Fibroblast of skin of left biceps (primary cell): ENCODE results near the gene TNNT2.

Experiments used
- DNase-seq, 2 experiments: peaks; one replicate each; pipeline ENCODE4 v3.0.0-alpha.2; 2013; ENCODE audit warnings: low read depth in 2 of 2

The TNNT2 gene

DNA sequence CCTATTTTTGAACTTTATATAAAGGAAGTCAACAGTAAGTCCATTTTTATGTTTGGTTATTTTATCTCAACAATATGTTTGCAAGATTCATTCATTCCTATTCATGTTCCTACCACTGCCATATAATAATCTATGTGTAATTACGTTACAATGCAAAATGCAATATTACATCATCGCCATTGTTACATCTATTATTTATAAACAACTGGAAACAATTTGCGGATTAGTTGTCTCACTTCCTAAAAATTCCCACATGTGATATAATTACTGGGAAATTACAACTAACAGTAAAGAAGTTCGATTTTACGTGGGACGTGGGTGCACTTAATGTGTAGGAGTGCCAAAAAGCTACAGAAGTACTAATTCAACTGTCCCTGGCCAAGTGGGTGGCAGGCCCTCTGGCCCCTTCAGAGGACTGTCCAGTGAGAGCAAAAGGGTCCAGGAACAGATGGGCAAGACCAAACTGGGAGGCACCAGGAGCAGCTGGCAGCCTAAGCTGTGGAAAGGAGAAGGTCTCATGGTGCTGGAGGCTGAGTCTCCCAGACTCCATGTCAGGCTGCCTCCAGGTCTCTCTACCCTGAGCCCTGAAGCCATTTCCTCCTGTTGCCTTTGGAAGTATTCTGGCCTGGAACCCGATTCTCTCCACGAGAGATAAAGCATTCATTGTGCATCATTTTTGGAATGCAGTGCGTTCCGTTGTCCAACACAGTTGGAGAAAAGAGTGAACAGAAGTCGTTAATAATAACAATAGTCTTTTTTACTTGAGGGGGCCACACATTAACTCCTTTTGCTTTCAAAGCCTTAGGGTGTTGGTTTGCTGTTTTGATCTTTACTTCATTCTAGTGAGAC is 42.9 kb downstream of the TNNT2 start:
- DNase-seq: peak in 1 of 2 experiments; percentile 14

DNA sequence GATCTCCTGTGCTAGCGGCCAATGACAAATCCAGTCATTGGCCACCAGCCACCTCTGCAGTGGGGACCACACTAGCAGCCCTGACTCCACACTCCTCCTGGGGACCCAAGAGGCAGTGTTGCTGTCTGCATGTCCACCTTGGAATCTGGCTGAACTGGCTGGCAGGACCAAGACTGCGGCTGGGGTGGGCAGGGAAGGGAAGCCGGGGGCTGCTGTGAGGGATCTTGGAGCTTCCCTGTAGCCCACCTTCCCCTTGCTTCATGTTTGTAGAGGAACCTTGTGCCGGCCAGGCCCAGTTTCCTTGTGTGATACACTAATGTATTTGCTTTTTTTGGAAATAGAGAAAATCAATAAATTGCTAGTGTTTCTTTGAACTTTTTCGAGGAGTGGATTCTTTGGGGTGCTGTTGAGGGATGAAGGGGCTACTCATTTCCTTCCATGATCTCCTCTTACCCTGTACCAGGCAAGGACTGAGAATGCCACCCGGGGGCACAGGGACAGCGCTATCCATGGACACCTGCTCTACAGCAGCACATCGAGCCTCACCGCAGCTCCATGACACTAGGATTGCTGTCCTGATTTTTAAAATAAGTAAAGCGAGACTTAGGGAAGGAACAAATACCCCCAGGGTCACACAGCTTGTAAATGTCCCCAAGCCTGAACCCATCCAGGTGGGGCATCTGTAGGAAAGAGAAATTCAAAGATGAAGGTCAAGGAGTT is 44.7 kb downstream of the TNNT2 start:
- DNase-seq: no peak

DNA sequence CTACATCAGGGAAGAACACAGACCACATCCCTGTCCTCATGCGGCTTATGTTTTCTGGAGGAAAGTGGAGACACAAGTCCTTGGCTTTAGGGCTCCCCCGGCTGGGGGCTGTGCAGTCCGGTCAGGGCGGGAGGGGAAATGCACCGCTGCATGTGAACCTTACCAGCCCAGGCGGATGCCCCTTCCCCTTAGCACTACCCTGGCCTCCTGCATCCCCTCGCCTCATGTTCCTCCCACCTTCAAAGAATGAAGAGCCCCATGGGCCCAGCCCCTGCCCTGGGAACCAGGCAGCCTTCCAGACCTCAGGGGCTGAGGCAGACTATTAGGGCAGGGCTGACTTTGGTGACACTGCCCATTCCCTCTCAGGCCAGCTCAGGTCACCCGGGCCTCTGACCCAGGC is 45.5 kb downstream of the TNNT2 start:
- no peak for DNase-seq

DNA sequence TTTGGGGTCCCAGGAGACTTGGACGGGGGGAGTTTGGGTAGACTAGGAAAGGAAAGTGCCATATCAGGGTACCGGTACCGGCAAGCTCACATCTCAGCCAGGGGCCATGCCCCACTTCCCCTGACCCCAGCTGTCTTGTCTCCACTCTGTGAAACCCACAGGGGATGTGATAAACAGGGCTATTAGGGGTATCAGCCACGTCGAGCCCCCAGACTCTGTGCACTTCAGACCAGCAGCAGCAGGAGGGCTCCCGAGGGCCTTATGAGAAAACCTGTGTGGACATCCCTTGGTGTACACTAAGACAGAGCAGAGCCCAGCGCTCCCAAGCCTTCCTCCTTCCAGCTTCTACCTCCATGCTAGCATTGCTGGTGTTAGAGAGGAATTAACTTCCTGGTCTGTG is 46.3 kb downstream of the TNNT2 start:
- no peak for DNase-seq

DNA sequence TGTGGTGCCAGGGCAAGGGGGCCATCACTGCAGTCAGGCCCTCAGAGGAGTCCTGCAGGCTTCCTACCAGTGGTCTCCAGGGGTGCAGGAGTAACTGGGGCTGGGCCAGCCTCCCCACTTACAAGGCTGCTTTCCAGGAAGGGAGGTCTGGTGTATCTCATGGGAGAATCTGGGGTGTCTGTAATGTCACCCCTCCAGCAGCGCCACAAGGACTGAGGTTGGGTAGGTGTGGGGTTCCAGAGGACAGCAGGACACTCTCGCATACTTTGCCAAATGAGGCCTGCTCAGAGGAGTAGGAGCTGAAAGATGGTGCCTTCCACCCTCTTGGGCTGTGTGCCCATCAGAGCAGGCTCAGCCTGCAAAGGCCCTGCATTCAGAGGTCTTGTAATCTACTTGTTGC is 46.9 kb downstream of the TNNT2 start:
- no peak for DNase-seq

DNA sequence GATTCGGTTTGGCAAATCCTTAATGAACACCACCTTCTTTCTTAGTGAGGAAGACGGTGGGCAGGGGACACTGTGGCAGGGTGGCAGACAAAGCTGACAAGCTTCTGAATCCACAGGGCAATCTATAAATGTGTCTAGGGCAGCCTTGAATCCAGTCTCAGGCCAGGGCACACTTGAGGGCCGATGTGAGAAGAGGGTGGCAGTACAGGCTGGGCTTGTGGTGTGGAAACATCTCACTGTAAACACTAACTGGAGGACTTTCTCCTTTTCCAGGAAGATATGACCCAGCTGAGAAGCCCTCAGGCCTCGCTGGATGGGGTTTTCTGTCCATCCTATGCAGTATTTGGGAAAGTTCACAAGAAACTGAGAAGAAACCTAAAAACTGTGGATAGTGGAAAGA is 47.7 kb downstream of the TNNT2 start:
- DNase-seq: no peak

DNA sequence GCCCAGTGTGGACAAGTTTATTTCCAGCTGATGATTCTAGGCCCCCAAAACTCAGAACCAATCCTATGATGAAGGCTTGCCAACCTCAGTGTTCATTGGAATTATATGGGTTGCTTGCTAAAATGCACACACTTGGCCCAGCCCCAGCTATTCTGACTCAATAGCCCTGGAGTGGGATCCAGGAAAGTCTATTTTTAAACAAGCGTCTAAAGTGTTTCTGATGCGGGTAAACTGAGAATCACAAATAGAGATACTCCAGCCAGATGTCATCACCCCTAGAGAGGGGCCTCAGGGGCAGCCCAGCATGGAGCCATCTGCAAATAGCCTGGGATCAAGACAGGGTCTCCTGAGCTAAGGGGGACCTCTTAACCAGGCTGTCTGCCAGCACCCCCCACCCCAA is 48.2 kb downstream of the TNNT2 start:
- DNase-seq: peak in 1 of 2 experiments; percentile 19

DNA sequence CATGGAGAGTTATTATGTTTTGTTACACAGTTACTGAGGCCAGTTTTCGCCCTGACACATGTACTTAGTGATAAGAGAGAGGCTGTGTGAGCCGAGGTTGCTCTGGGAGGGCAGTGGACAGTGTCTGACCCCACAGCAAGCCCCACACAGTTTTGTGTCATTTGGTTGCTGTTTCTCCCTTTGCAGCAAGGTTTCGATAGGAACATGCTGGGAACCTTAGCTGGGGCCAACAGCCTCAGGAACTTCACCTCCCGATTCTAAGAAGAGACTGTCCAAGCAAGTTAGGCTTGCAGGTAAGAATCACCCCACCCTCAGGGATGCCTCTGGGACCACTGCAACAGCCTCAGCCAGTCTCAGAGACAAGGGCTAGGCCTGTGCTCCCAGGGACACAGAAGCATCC is 48.9 kb downstream of the TNNT2 start:
- DNase-seq: no peak

DNA sequence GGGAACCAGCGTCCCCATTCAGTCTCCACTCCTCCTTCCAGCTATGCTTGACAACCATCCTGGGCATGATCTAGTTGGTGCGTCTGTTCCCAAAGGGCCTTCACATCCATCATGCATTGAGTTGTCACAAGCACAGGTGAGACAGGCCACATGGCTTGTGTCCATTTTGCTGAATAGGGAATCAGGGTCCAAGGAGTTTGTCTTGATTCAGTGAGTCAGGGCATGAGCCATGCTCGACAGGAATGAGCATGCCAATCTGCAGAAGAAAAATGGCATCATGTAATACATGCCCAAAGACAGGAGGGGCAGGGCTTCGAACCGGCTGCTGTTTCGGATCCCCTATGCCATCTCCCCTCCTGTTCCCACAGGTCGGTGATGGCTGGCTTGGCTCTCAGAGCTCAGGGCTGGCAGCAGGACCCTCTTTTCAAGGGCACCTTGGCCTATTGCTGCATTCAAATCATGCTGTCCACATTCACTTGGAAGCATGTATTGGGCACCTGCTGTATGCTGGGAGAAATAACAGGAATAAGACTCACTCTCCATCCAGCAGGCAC is 49.7 kb downstream of the TNNT2 start:
- no peak for DNase-seq

DNA sequence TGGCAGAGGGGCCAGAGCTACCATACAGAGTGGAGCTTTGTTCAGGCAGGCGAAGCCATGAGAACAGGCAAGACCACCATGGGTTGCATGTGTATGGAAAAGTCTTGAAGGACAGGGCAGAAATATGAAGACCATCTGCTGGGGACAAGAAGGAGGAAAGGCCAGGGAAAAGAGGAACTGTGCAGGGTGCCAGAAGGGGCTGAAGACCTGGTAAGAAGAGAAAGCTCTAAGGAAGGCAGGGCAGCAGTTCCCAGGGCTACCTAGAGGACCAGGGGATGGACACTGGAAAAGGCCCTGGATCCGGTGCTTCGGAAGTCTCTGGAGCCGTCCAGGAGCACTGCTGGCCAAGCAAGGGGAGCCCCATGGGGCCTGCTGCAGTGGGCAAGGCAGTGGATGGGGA is 50.8 kb downstream of the TNNT2 start:
- no peak for DNase-seq

DNA sequence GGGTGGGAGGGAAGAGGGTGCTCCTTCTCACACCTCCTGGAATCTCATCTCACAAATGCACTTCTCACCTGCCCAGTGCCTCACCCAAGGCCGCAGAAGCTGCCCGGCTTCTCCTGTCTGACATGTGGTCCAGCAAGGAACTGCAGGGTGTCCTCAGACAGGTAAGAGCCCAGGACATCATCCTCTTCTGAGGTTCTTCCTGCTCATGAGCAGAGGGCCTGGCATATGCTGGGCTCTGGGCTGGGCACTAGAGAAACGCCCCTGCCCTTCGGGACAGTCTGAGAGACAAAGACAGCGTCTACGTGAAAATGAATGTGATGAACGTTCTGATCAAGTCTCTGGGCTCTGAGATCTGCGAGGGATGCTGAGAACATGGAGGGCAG is 51.8 kb downstream of the TNNT2 start:
- no peak for DNase-seq

DNA sequence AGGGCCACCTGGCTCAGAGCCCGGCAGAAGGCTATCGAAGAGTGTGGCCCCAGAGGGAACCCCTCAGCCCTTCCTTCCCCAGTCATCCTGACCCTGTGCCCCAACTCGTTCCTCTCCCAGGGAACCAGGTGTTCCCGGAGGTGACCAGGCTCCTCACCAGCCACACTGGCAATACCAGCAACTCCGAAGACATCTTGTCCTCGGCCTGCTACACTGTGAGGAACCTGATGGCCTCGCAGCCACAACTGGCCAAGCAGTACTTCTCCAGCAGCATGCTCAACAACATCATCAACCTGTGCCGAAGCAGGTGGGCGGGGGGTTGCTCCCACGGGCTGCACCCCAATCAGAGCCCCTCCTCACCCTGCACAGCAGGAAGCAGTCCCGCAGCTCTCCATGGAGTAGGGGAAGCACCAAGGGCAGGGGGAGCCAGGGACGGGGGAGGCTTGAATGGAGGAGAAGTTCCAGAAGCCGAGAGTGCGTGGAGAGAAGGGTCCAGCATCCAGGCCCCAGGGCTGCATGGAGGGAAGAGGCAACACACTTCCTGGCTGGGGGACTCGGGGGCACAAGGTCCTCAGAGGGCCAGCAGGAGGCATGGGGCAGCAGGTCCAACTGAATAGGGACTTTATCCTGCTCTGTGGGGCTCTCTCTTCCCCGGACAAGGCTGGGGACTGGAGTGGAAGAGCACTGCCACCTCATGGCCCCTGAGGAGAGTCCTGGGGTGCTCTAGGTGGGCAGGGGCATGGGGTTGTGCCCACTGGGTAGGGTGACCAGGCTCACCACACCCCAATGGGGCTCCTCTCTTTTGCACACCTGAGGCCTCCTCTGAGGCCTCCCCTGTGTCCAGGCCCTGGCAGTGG is 52.4 kb downstream of the TNNT2 start:
- DNase-seq: no peak

DNA sequence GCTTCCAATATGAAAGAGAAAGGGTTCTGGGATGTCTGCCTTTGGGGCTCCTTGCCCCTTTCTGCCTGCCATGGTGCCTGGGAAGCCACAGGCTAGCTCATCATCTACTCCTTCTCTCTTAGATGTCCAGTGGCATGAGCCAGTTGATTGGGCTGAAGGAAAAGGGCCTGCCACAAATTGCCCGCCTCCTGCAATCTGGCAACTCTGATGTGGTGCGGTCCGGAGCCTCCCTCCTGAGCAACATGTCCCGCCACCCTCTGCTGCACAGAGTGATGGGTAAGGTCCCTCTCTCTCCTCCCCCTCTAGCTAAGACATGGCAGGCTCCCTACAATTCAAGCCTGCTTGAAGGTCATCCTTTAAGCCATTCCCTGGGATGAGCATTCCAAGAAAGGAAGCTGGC is 53.2 kb downstream of the TNNT2 start:
- DNase-seq: no peak

DNA sequence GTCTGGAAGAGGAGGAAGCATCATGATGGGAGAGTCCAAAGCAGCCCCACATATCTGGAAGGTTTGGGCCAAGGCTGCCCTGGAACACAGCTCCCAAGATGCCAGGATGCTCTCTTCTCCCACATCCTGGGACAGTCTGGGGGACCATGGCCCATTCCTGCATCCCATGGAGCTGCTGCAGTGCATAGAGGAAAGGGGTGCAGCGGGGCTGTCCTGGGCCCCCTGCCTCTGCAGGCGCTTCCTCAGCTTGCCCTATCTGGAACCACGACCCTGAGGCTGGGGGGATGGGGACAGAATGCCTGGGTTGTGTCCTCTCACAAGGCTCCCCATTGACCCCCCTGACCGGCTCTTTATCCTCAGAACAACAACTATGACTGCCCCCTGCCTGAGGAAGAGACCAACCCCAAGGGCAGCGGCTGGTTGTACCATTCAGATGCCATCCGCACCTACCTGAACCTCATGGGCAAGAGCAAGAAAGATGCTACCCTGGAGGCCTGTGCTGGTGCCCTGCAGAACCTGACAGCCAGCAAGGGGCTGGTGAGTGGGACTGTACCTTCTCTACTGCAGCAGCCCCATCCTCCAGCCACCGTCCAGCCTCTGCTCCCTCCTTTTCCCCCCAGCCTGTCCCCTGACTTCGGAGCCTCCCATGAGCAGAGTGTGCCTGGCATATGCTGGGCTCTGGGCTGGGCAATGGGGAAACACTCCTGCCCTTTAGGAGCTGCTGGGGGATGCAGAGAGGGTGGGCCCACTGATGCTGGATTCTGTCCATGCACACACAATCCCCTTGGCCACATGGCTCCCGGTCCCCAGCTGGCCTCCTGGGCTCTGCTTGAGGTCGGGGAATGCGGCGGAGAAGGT is 54.6 kb downstream of the TNNT2 start:
- DNase-seq: no peak

DNA sequence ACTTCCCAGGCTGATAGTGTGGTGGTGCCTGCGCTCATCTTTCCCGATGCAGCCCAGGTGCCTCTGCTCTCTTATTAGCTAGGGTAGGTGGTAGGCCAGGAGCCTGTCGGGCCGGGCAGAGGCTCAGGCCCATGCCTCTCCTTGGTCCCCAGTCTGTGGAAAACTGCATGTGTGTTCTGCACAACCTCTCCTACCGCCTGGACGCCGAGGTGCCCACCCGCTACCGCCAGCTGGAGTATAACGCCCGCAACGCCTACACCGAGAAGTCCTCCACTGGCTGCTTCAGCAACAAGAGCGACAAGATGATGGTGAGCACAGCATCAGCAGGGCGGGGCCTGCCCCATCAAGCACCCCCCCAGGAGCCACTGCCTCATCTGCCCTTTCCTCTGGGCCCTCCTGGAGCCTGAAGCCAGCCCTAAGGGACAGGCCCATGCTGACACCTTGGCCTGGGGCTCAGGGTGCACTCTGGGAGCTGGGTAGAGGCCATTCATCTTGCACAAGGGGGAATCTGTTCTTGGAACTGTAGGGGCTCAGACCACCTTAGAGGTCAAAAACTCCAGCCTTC is 55.6 kb downstream of the TNNT2 start:
- DNase-seq: no peak

DNA sequence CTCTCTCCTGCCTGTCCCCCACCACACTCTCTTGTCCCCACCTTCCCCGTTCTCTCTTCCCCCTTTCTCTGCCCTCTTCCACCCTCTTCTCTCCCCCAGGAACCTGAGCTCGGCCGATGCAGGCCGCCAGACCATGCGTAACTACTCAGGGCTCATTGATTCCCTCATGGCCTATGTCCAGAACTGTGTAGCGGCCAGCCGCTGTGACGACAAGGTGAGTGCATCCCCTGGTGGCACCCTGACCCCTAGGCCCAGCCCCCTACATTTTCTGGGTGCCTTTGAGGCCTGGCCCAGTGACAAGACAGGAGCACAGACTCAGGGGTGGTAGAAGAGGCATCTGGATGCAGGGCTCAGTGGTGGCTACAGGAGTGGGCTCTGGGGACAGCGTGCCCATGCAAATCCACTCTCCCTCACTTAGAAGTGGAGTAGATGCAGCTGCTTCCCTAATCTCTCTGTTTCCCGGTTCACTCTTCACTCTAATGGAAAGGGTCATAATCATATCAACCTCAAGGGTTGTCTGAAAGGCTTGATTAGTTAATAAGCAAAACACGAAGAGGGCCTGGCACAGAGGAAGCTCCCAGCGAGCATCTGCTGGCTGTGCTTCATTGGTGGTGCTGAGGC is 57.2 kb downstream of the TNNT2 start:
- DNase-seq: no peak

DNA sequence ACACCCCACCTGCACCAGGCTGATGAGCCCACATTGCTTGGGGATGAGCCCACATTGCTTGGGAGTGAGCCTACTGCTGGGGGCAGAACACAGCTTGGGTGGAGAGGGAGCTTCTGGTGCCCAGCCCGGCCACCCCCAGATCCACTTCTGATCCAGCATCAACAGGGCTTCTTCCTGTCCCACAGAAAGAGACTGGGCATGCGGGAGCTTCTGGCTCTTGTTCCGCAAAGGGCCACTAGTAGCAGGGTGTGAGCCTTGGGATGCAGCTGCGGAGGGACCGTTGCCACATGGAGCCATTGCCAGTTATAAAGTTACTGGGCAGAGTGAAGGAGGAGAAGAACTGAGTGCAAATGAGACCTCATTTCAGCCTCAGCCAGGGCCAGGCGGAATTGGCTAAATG is 57.8 kb downstream of the TNNT2 start:
- DNase-seq: no peak

DNA sequence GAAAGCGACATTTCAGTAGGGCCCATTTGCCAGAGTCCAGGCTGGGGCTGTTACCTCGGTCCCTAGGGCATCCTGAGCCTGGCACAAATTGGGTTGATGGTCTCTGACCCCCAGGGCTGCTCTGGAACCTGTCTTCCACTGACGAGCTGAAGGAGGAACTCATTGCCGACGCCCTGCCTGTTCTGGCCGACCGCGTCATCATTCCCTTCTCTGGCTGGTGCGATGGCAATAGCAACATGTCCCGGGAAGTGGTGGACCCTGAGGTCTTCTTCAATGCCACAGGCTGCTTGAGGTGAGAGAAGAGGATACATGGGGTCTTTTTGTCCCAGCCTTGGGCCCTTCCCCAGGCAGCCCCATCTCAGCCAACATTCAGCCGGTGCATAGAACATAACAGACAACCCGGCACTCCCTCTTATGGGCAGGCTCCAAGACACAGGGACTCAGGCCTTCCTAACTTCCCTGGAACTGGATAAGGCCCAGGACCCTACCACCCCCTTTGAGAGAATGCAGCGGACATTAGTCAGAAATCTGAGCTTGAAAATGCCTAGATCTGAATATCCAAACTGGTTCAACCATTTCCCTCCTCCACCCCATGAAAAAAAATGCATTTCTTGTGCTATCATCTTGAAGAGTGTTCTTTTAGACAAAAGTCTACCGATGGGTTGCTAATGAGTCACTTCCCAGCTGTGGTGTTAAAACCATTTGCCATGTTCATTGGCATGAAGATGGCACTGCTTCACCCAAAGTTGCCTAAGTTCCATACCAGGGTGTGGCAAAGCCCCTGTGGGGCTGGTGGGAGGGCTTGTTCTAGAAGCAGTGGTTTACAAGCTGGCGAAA is 58.8 kb downstream of the TNNT2 start:
- DNase-seq: no peak

DNA sequence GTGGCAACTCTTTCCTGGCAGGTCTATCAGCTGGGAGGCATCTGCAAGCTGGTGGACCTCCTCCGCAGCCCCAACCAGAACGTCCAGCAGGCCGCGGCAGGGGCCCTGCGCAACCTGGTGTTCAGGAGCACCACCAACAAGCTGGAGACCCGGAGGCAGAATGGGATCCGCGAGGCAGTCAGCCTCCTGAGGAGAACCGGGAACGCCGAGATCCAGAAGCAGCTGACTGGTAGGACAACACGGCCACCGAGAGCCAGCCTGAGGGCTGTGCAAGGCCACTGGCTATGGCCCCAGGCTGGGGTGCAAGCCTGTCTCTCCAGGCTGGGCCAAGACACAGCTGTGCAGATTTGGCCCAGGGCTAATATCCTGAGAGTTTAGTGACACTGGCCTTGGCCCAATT is 59.9 kb downstream of the TNNT2 start:
- DNase-seq: no peak
